Tibial artery (tissue), 4 donors: ENCODE measurements around the gene GRXCR1.

Experiments used
- DNase-seq, 2 donors: peaks; one replicate each; pipeline ENCODE4 v3.0.0-alpha.2; 2019
- H3K27ac ChIP-seq, 2 donors: fragments of 200-600 bp; sonication (generic) in 1 of 2; 1 replicate in 1 of 2; 2 replicates in 1 of 2; pipeline ENCODE4 v1.5.1; 2018 to 2019; ENCODE audit warnings: mild to moderate bottlenecking in 1 of 2
- H3K27me3 ChIP-seq, 2 donors: fragments of 200-600 bp; sonication (generic) in 1 of 2; one replicate each; pipeline versions ENCODE4 v1.5.1 to v1.6.0; 2016 to 2019
- H3K36me3 ChIP-seq, 3 donors: fragments of 200-600 bp; sonication (generic) in 2 of 3; one replicate each; pipeline ENCODE4 v1.5.1; 2016 to 2019; ENCODE audit warnings: mild to moderate bottlenecking in 2 of 3
- H3K4me1 ChIP-seq, 4 donors: fragments of 200-600 bp; sonication (generic) in 2 of 4; 1 replicate in 3 of 4; 2 replicates in 1 of 4; pipeline ENCODE4 v1.5.1; 2016 to 2019
- H3K4me3 ChIP-seq, 2 donors: fragments of 200-600 bp; sonication (generic) in 1 of 2; 1 replicate in 1 of 2; 2 replicates in 1 of 2; pipeline ENCODE4 v1.5.1; 2018 to 2019; ENCODE audit warnings: mild to moderate bottlenecking in 2 of 2
- H3K9me3 ChIP-seq, 3 donors: fragments of 200-600 bp; sonication (generic) in 1 of 3; one replicate each; pipeline ENCODE4 v1.5.1; 2016 to 2019
- intact Hi-C: fragments of 100-400 bp; cut with DNase I; formaldehyde crosslinking; loops from one replicate; pipeline ENCODE4 v1.15.0; 2023; ENCODE audit warnings: low total_unique reads
- TF ChIP-seq, protein P1 (sequence below), 2 experiments: fragments of 200-600 bp in 1 of 2; fragments of 450-650 bp in 1 of 2; IDR thresholded peaks; one replicate each; pipeline ENCODE4 v1.5.1; 2017 to 2019; ENCODE audit warnings: antibody characterized with exemption in 2 of 2, mild to moderate bottlenecking in 1 of 2, moderate library complexity in 1 of 2

The GRXCR1 gene

DNA sequence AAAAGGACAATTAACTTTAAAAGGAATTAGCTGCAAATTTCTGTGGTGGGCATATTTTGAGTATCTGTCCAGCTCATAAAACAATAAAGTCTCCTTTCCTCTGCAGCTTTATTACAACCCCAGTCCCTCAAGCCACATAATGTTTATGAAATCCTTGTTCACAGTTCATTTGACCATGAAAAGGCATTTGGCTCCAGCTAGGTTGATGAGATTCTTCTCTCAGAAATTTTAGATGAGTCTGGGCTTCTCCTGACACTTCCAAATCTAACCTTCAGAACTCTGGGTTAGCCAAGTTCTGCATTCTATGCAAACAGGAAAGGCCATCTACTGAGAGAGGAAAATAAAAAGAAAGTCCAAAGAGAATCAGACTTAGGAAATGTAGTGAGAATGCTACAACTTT lies 156.8 kb downstream of the GRXCR1 start:
- no peak for DNase-seq
- H3K9me3 ChIP-seq, result no peaks in the 10 kb centered on the region
- H3K4me1 ChIP-seq, result no peaks in the 10 kb centered on the region
- H3K36me3 ChIP-seq, result no peaks in the 10 kb centered on the region
- intact Hi-C loops, result no loop called here
- H3K27ac ChIP-seq, result no peak overlapping the region
- H3K27me3 ChIP-seq, result no peaks in the 10 kb centered on the region
- H3K4me3 ChIP-seq, result no peak overlapping the region
- TF ChIP-seq, protein P1, sequence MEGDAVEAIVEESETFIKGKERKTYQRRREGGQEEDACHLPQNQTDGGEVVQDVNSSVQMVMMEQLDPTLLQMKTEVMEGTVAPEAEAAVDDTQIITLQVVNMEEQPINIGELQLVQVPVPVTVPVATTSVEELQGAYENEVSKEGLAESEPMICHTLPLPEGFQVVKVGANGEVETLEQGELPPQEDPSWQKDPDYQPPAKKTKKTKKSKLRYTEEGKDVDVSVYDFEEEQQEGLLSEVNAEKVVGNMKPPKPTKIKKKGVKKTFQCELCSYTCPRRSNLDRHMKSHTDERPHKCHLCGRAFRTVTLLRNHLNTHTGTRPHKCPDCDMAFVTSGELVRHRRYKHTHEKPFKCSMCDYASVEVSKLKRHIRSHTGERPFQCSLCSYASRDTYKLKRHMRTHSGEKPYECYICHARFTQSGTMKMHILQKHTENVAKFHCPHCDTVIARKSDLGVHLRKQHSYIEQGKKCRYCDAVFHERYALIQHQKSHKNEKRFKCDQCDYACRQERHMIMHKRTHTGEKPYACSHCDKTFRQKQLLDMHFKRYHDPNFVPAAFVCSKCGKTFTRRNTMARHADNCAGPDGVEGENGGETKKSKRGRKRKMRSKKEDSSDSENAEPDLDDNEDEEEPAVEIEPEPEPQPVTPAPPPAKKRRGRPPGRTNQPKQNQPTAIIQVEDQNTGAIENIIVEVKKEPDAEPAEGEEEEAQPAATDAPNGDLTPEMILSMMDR (IDR thresholded peaks at IDR 0.05), result no peak

DNA sequence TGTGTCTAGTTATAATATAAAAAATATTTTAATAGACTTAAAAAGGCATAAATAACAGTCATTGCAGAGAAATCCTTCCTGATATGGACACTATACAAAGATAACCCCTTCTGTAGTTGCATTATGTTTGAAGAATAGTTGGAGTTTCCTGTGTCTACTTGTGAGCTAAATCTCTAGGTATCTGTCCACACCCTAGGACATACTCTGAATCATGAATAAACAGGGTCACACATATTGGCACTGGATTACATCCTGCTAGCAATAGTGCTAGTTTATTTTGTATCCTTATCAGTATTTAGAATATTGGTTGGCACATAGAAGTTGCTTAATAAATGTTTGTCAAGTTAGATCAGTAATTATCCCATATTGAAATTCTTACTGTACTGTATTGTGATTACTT lies 173.9 kb downstream of the GRXCR1 start:
- H3K36me3 ChIP-seq, result no peaks in the 10 kb centered on the region
- no peaks in the 10 kb centered on the region for H3K4me1 ChIP-seq
- DNase-seq, result no peak
- no peak overlapping the region for H3K27ac ChIP-seq
- no peak overlapping the region for H3K4me3 ChIP-seq
- TF ChIP-seq, protein P1 (IDR thresholded peaks at IDR 0.05), result no peak
- H3K9me3 ChIP-seq, result no peaks in the 10 kb centered on the region
- intact Hi-C loops, result no loop called here
- no peaks in the 10 kb centered on the region for H3K27me3 ChIP-seq

DNA sequence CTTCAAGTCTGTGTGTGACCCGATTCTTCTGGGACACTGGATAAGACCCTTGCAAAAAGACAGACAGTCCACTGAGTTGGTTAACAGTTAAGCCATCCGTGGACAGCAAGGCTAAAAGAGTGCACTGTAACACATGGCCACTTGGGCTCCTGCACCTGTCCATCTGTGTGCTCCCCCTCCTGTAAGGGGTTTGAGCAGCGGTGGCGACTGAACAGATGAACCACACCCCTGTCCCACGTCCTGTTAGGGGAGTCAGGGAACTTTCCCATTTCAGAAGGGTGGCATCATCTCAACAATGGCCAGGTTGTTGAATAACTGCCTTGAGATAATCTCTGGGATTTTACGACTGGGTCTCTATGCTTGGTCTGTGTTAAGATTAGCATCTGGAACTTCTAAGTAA lies 178.6 kb downstream of the GRXCR1 start:
- no peak for DNase-seq
- Histone ChIP-seq H3K4me1 (no peaks in the 10 kb centered on the region), H3K9me3 (no peaks in the 10 kb centered on the region), H3K36me3 (no peaks in the 10 kb centered on the region), H3K4me3 (no peak overlapping the region), H3K27ac (no peak overlapping the region), H3K27me3 (no peaks in the 10 kb centered on the region)
- TF ChIP-seq, protein P1 (IDR thresholded peaks at IDR 0.05), result no peak
- intact Hi-C loops, result no loop called here
